ENCODE data around the gene TRPV5.

GRCh38 chr7:142869434-142869833 lies 64.1 kb downstream of the TRPV5 start:
- TF ChIP-seq POU5F1 (IDR thresholded peaks at IDR 0.05; ENCODE audit: low read depth, low read length) (no peak), RAD21 (IDR thresholded peaks at IDR 0.05 in 1 of 2, conservative IDR thresholded peaks at IDR 0.05 in 1 of 2; ENCODE audit: low read depth in 2 of 2, low read length in 2 of 2) (no peak), POLR2AphosphoS5 (IDR thresholded peaks at IDR 0.05; ENCODE audit: low read depth, low read length) (no peak), POLR2A (IDR thresholded peaks at IDR 0.05; ENCODE audit: control extremely low read depth in 1 of 2, low read depth in 2 of 2, low read length in 2 of 2) (no peak), SRF (IDR thresholded peaks at IDR 0.05; ENCODE audit: low read depth, low read length) (no peak), EZH2 (IDR thresholded peaks at IDR 0.05; ENCODE audit: low read depth, low read length, severe bottlenecking) (no peak), NANOG (IDR thresholded peaks at IDR 0.05; ENCODE audit: insufficient read depth, low read depth, low read length, poor library complexity, severe bottlenecking) (no peak), HDAC2 (IDR thresholded peaks at IDR 0.05; ENCODE audit: borderline replicate concordance in 1 of 2, low read depth in 2 of 2, low read length in 2 of 2) (no peak), EP300 (IDR thresholded peaks at IDR 0.05; ENCODE audit: borderline replicate concordance in 1 of 2, low read depth in 2 of 2, low read length in 2 of 2) (no peak), CREB1 (IDR thresholded peaks at IDR 0.05) (no peak), TEAD4 (IDR thresholded peaks at IDR 0.05; ENCODE audit: low read depth, low read length) (no peak)
- TF ChIP-seq, protein P1, sequence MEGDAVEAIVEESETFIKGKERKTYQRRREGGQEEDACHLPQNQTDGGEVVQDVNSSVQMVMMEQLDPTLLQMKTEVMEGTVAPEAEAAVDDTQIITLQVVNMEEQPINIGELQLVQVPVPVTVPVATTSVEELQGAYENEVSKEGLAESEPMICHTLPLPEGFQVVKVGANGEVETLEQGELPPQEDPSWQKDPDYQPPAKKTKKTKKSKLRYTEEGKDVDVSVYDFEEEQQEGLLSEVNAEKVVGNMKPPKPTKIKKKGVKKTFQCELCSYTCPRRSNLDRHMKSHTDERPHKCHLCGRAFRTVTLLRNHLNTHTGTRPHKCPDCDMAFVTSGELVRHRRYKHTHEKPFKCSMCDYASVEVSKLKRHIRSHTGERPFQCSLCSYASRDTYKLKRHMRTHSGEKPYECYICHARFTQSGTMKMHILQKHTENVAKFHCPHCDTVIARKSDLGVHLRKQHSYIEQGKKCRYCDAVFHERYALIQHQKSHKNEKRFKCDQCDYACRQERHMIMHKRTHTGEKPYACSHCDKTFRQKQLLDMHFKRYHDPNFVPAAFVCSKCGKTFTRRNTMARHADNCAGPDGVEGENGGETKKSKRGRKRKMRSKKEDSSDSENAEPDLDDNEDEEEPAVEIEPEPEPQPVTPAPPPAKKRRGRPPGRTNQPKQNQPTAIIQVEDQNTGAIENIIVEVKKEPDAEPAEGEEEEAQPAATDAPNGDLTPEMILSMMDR (IDR thresholded peaks at IDR 0.05; ENCODE audit: control extremely low read depth in 1 of 3, insufficient read depth in 1 of 3, low read depth in 1 of 3, low read length in 3 of 3) = no peak

Data from H1 (cell line).